HCT116 (cell line): ENCODE data around the gene AOC2.

ENCODE experiments used
- ATF3 ChIP-seq: IDR thresholded peaks from 2 replicates; pipeline ENCODE4 v1.6.1; 2012
- CEBPB ChIP-seq: IDR thresholded peaks from 2 replicates; pipeline ENCODE4 v1.6.1; 2012; ENCODE audit warnings: low read depth
- CTCF ChIP-seq, 3 experiments: fragments of 200-600 bp in 1 of 3; sonication (generic) in 1 of 3; IDR thresholded peaks in 2 of 3; conservative IDR thresholded peaks in 1 of 3; 2 replicates each; pipeline ENCODE4 v1.5.1; 2012 to 2017; ENCODE audit warnings: low read depth in 2 of 3, low read length in 2 of 3, antibody characterized with exemption in 1 of 3, borderline replicate concordance in 1 of 3, control low read depth in 1 of 3, mild to moderate bottlenecking in 1 of 3, mixed read lengths in 1 of 3, mixed run types in 1 of 3, moderate library complexity in 1 of 3; ENCODE audit not compliant: insufficient read depth in 1 of 3
- EZH2 ChIP-seq: fragments of 200-600 bp; sonication (generic); IDR thresholded peaks from 2 replicates; pipeline ENCODE4 v1.6.1; 2017; ENCODE audit warnings: antibody characterized with exemption, mixed run types
- EZH2phosphoT487 ChIP-seq: fragments of 200-600 bp; IDR thresholded peaks from 2 replicates; pipeline ENCODE4 v1.6.1; 2018; ENCODE audit warnings: antibody characterized with exemption, borderline replicate concordance
- FOSL1 ChIP-seq: IDR thresholded peaks from 2 replicates; pipeline ENCODE4 v1.6.1; 2012; ENCODE audit warnings: low read depth
- JUND ChIP-seq: IDR thresholded peaks from 2 replicates; pipeline ENCODE4 v1.6.1; 2012
- POLR2A ChIP-seq: IDR thresholded peaks from 2 replicates; pipeline ENCODE4 v1.7.0; 2011; ENCODE audit warnings: borderline replicate concordance; ENCODE audit not compliant: insufficient read depth, insufficient read length; ENCODE audit errors: extremely low read depth
- POLR2AphosphoS5 ChIP-seq: IDR thresholded peaks from 2 replicates; pipeline ENCODE4 v1.6.1; 2011; ENCODE audit warnings: mild to moderate bottlenecking, low read depth, low read length, moderate library complexity
- YY1 ChIP-seq: IDR thresholded peaks from 2 replicates; pipeline ENCODE4 v1.6.1; 2011; ENCODE audit warnings: low read length, low read depth, moderate library complexity, mild to moderate bottlenecking; ENCODE audit not compliant: insufficient replicate concordance; ENCODE audit errors: extremely low read depth
- ZFX ChIP-seq: fragments of 450-650 bp; IDR thresholded peaks from 2 replicates; pipeline ENCODE4 v1.6.1; 2017
- TF ChIP-seq, protein P1 (sequence below): IDR thresholded peaks from 2 replicates; pipeline ENCODE4 v1.6.1; 2012
- TF ChIP-seq, protein P2 (sequence below): IDR thresholded peaks from 2 replicates; pipeline ENCODE4 v1.6.1; 2012; ENCODE audit warnings: low read depth

GRCh38 chr17:42835732-42836131, 8.6 kb upstream of the AOC2 start:
- TF ChIP-seq CEBPB (no peak), YY1 (no peak), CTCF (IDR thresholded peaks at IDR 0.05 in 2 of 3, conservative IDR thresholded peaks at IDR 0.05 in 1 of 3; ENCODE audit: borderline replicate concordance in 1 of 3, insufficient read depth in 1 of 3, low read depth in 2 of 3, low read length in 2 of 3) (no peak), POLR2A (no peak), EZH2 (no peak), ZFX (no peak), ATF3 (no peak), POLR2AphosphoS5 (no peak), FOSL1 (no peak), JUND (no peak), EZH2phosphoT487 (no peak)
- TF ChIP-seq, protein P1, sequence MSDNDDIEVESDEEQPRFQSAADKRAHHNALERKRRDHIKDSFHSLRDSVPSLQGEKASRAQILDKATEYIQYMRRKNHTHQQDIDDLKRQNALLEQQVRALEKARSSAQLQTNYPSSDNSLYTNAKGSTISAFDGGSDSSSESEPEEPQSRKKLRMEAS, result no peak
- TF ChIP-seq, protein P2, sequence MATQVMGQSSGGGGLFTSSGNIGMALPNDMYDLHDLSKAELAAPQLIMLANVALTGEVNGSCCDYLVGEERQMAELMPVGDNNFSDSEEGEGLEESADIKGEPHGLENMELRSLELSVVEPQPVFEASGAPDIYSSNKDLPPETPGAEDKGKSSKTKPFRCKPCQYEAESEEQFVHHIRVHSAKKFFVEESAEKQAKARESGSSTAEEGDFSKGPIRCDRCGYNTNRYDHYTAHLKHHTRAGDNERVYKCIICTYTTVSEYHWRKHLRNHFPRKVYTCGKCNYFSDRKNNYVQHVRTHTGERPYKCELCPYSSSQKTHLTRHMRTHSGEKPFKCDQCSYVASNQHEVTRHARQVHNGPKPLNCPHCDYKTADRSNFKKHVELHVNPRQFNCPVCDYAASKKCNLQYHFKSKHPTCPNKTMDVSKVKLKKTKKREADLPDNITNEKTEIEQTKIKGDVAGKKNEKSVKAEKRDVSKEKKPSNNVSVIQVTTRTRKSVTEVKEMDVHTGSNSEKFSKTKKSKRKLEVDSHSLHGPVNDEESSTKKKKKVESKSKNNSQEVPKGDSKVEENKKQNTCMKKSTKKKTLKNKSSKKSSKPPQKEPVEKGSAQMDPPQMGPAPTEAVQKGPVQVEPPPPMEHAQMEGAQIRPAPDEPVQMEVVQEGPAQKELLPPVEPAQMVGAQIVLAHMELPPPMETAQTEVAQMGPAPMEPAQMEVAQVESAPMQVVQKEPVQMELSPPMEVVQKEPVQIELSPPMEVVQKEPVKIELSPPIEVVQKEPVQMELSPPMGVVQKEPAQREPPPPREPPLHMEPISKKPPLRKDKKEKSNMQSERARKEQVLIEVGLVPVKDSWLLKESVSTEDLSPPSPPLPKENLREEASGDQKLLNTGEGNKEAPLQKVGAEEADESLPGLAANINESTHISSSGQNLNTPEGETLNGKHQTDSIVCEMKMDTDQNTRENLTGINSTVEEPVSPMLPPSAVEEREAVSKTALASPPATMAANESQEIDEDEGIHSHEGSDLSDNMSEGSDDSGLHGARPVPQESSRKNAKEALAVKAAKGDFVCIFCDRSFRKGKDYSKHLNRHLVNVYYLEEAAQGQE, result no peak
